Testis (tissue), 2 donors: ENCODE measurements around the gene SNPH.

ENCODE experiments used
- CTCF ChIP-seq, 3 experiments: fragments of 450-650 bp in 2 of 3; fragments of 200-600 bp in 1 of 3; sonication (generic) in 1 of 3; IDR thresholded peaks; one replicate each; pipeline ENCODE4 v1.5.1; 2016 to 2019; ENCODE audit warnings: antibody characterized with exemption in 3 of 3, mild to moderate bottlenecking in 2 of 3, moderate library complexity in 1 of 3
- POLR2A ChIP-seq: fragments of 450-650 bp; IDR thresholded peaks from one replicate; pipeline ENCODE4 v1.6.1; 2017; ENCODE audit warnings: antibody characterized with exemption, mild to moderate bottlenecking, moderate library complexity

- TF ChIP-seq POLR2A: no peak
- TF ChIP-seq CTCF (IDR thresholded peaks at IDR 0.05): no peak
These were observed 79.6 kb downstream of the SNPH start for GRCh38 chr20:1345756-1346093.
